Heart left ventricle (tissue), 16 donors: Measurements from ENCODE around the gene MFSD8. TPM values are rescaled to one million over a fixed set of nuclear protein-coding genes. Genes with fewer than 3 reads are reported as not detected.

Experiments used
- ATAC-seq, 4 donors: fragments of 200-7000 bp; cut with Tn5 transposase; one replicate each; pipeline ENCODE4 v1.9.1; 2020 to 2022; ENCODE audit warnings: moderate library complexity in 4 of 4, mild to moderate bottlenecking in 3 of 4, moderate number of reproducible peaks in 1 of 4
- DNase-seq, 5 donors: peaks; one replicate each; pipeline ENCODE4 v3.0.0-alpha.2; 2020
- H3K27ac ChIP-seq, 12 donors: fragments of 200-600 bp; sonication (generic) in 4 of 12; one replicate each; pipeline versions ENCODE4 v1.5.0 to v1.8.0; 2016 to 2022; ENCODE audit warnings: mild to moderate bottlenecking in 2 of 12
- H3K27me3 ChIP-seq, 9 donors: fragments of 200-600 bp; sonication (generic) in 2 of 9; one replicate each; pipeline versions ENCODE4 v1.5.1 to v1.8.0; 2016 to 2022; ENCODE audit warnings: mild to moderate bottlenecking in 3 of 9
- H3K36me3 ChIP-seq, 9 donors: fragments of 200-600 bp; sonication (generic) in 2 of 9; one replicate each; pipeline versions ENCODE4 v1.5.0 to v1.8.0; 2018 to 2022; ENCODE audit warnings: mild to moderate bottlenecking in 2 of 9
- H3K4me1 ChIP-seq, 12 donors: fragments of 200-600 bp; sonication (generic) in 4 of 12; one replicate each; pipeline versions ENCODE4 v1.5.0 to v1.8.0; 2016 to 2022; ENCODE audit warnings: mild to moderate bottlenecking in 3 of 12
- H3K4me3 ChIP-seq, 12 donors: fragments of 200-600 bp; sonication (generic) in 4 of 12; one replicate each; pipeline versions ENCODE4 v1.5.0 to v1.8.0; 2017 to 2022; ENCODE audit warnings: mild to moderate bottlenecking in 9 of 12, moderate library complexity in 4 of 12
- H3K9me3 ChIP-seq, 12 donors: fragments of 200-600 bp; sonication (generic) in 4 of 12; one replicate each; pipeline versions ENCODE4 v1.5.0 to v1.8.0; 2016 to 2022; ENCODE audit warnings: mild to moderate bottlenecking in 1 of 12
- POLR2A ChIP-seq, 2 donors: fragments of 450-650 bp; IDR thresholded peaks; one replicate each; pipeline ENCODE4 v1.6.1; 2017; ENCODE audit warnings: antibody characterized with exemption in 2 of 2, mild to moderate bottlenecking in 2 of 2, moderate library complexity in 2 of 2
- WGBS, 4 donors: extraction: QIAGEN DNeasy Blood & Tissue Kit in 2 of 4; methylation state at CpG; one replicate each; pipeline versions ENCODE4 v1.1.5 to v1.1.7; 2013 to 2018; 5-methylcytosine and 5-hydroxymethylcytosine counted together
- intact Hi-C, 10 donors: fragments of 100-400 bp; cut with DNase I; formaldehyde crosslinking; loops; one replicate each; pipeline versions ENCODE4 v1.11.1 to v1.14.2; 2022
- polyA plus RNA-seq, 2 donors: library from polyadenylated mRNA; stranded (reverse); fragments of 200-250 nt; gene quantifications; one replicate each; pipeline ENCODE4 v1.2.3, GENCODE V29; 2013
- total RNA-seq, 9 donors: library from RNA; depleted of rRNA in 2 of 9; stranded (reverse); fragments of >200 nt in 2 of 9; fragmentation: NEBNext Ultra II Directional in 3 of 9; extraction: Animal tissue kit (Norgen Biotek cat#: 25700) in 3 of 9; gene quantifications; one replicate each; pipeline versions ENCODE4 v1.1.0 to v1.2.4, GENCODE V29; 2016 to 2023
- TF ChIP-seq, protein P1 (sequence below), 12 donors: fragments of 200-600 bp; sonication (generic) in 4 of 12; IDR thresholded peaks; one replicate each; pipeline versions ENCODE4 v1.5.0 to v1.8.0; 2018 to 2022; ENCODE audit warnings: antibody characterized with exemption in 12 of 12, mild to moderate bottlenecking in 5 of 12
- donor health status: ischemic (EF 13 %, LVEDD 7.1; RV severe dilation, severe dysfunction).
- donor health status: healthy with polysubstance abuse.
- donor health status: DM: no; HTN: yes; CAD: no.
- donor health status: DM: no; HTN: no; CAD: no.
- donor health status: ischemic (EF 25% LVEDD 6.9; RV normal size, moderate dysfunction).
- donor health status: ischemic (EF 25% LVEDD 5.7; RV mildly dilated, moderate dysfunction).
- donor health status: healthy.
- donor health status: DM: yes; HTN: yes; CAD: no.
- donor health status: ischemic (EF 35%, LVEDD 5.7; RV mildly dilated, moderate dysfunction).
- donor health status: nonischemic (EF 11% LVEDD 7.7; RV severe dilation, severe dysfunction).
- donor health status: DM: yes; HTN: yes; CAD: no.
- donor health status: PGD.
- donor health status: ischemic (EF 29% LVEDD 5.4; RV normal size, mild dysfunction).
- donor health status: nonischemic (EF 23%, LVEDD 6.1; RV moderate dilation, normal function).

Gene MFSD8
- total and polyA plus RNA-seq, 11 donors = 4.1 to 17.4 (median 9.7) TPM

DNA sequence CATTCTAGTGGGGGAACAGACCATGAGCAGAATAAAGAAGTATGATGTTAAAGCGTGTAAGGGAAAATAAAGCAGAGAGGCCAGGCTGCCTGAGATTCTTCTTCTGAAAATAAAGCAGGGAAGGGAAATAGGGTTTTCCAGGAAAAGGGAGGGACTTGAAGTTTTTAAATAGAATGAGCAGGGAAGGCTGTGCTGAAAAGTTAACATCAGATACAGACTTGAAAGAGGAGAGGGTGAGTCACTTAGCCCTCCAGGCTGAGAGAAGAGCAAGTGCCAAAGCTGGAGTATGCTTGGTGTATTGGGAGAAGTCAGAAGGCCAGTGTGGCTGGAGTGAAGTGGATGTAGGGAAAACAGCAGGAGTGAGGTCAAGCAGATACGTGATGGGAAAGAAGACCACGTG is 94.3 kb downstream of the MFSD8 start:
- Histone ChIP-seq H3K4me3 (peak overlapping the region in 1 of 12 donors; percentile 2), H3K4me1 (peaks cover 8 to 19% (median 15%) of the 10 kb centered on the region in 12 donors), H3K27me3 (no peaks in the 10 kb centered on the region), H3K9me3 (no peaks in the 10 kb centered on the region), H3K36me3 (no peaks in the 10 kb centered on the region), H3K27ac (peak overlapping the region in 10 of 12 donors; percentile 3 to 61 (median 34))
- WGBS, 4 donors = 12 to 28% (median 23%) methylated on average over 3 of the region's 3 CpGs
- intact Hi-C loops = loop anchor here in 2 of 10 donors (5.0 to 10.0 kb wide), 2 partner anchors 86 to 97 kb away; partner anchors contain the start of genes ABHD18 (in 1 of the 2), HSPA4L (in 1 of the 2) and MFSD8 (in 1 of the 2)
- ATAC-seq (peak; percentile 55 to 97 (median 92)), DNase-seq (peak in 2 of 5 donors; percentile 46 to 48)
- TF ChIP-seq, protein P1, sequence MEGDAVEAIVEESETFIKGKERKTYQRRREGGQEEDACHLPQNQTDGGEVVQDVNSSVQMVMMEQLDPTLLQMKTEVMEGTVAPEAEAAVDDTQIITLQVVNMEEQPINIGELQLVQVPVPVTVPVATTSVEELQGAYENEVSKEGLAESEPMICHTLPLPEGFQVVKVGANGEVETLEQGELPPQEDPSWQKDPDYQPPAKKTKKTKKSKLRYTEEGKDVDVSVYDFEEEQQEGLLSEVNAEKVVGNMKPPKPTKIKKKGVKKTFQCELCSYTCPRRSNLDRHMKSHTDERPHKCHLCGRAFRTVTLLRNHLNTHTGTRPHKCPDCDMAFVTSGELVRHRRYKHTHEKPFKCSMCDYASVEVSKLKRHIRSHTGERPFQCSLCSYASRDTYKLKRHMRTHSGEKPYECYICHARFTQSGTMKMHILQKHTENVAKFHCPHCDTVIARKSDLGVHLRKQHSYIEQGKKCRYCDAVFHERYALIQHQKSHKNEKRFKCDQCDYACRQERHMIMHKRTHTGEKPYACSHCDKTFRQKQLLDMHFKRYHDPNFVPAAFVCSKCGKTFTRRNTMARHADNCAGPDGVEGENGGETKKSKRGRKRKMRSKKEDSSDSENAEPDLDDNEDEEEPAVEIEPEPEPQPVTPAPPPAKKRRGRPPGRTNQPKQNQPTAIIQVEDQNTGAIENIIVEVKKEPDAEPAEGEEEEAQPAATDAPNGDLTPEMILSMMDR (IDR thresholded peaks at IDR 0.05) = no peak
- TF ChIP-seq POLR2A (IDR thresholded peaks at IDR 0.05) = no peak

DNA sequence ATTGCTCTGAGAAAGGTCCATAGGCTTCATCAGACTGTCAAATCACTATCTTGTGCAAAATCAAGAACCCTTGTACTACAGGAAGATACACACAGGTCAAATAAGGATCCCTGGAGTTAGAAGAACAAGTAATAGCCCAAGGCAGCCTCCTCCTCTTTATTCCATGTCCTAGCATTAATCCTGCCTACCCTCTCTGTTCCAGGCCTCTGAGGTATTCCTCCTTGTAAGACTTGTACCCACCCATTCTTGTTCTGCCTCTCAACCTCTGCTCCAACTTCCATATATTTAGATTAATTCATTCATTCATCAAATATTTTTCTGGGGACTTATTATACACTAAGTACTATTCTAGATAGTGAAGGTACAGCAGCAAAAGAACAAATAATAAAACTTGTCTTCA is 94.7 kb downstream of the MFSD8 start:
- intact Hi-C loops = loop anchor here in 2 of 10 donors (5.0 to 10.0 kb wide), 2 partner anchors 85 to 97 kb away; partner anchors contain the start of genes ABHD18 (in 1 of the 2), HSPA4L (in 1 of the 2) and MFSD8 (in 1 of the 2)
- no peak for ATAC-seq
- no peak for DNase-seq
- H3K27ac ChIP-seq = peak overlapping the region in 8 of 12 donors; percentile 9 to 61 (median 38)
- no peaks in the 10 kb centered on the region for H3K27me3 ChIP-seq
- H3K4me1 ChIP-seq = peaks cover 8 to 19% (median 15%) of the 10 kb centered on the region in 12 donors
- H3K36me3 ChIP-seq = no peaks in the 10 kb centered on the region
- H3K9me3 ChIP-seq = no peaks in the 10 kb centered on the region
- TF ChIP-seq, protein P1 (IDR thresholded peaks at IDR 0.05) = no peak
- no peak for TF ChIP-seq POLR2A (IDR thresholded peaks at IDR 0.05)
- no peak overlapping the region for H3K4me3 ChIP-seq

DNA sequence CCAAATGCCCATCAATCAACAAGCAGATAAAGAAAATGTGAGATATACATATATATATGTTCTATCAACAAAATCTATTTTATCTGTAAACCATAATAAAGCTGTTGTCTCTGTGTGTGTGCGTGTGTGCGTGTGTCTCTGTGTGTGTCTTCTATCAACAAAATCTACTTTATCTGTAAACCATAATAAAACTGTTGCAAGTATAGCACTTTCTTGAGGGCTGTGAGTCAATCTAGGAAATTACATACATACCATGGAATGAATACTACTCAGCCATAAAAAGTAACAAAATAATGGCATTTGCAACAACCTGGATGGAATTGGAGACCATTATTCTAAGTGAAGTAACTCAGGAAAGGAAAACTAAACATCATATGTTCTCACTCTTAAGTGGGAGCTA is 96.8 kb downstream of the MFSD8 start:
- 95 to 96% (median 96%) methylated on average over 2 of the region's 2 CpGs for WGBS, 4 donors
- no peak for TF ChIP-seq POLR2A (IDR thresholded peaks at IDR 0.05)
- TF ChIP-seq, protein P1 (IDR thresholded peaks at IDR 0.05) = no peak
- Histone ChIP-seq H3K36me3 (no peaks in the 10 kb centered on the region), H3K9me3 (no peaks in the 10 kb centered on the region), H3K4me3 (no peak overlapping the region), H3K27me3 (no peaks in the 10 kb centered on the region), H3K4me1 (peaks cover 8 to 19% (median 15%) of the 10 kb centered on the region in 12 donors), H3K27ac (no peak overlapping the region)
- intact Hi-C loops = no loop called here
- ATAC-seq (no peak), DNase-seq (no peak)

Other genes with a start within 250 kb of the MFSD8 start
- gene SLC25A31, start 234.8 kb downstream of the MFSD8 start, total RNA-seq = not detected
- not detected for gene SLC25A31, start 234.8 kb downstream of the MFSD8 start, polyA plus RNA-seq
- 10 to 100 TPM in 6 of 9 donors, 1 to 10 TPM in 3; 6.4 to 22.9 (median 13.0) TPM for gene HSPA4L, start 182.9 kb downstream of the MFSD8 start, total RNA-seq
- gene HSPA4L, start 182.9 kb downstream of the MFSD8 start, polyA plus RNA-seq = 1 to 10 TPM; 1.3 to 5.7 TPM
- 1 to 10 TPM in 5 of 9 donors, under 1 TPM in 4; 0.25 to 4.0 (median 1.1) TPM for gene PLK4, start 84.3 kb downstream of the MFSD8 start, total RNA-seq
- under 1 TPM; 0.19 to 0.25 TPM for gene PLK4, start 84.3 kb downstream of the MFSD8 start, polyA plus RNA-seq
- 10 to 100 TPM in 7 of 9 donors, 1 to 10 TPM in 2; 6.3 to 56.3 (median 21.0) TPM for gene ABHD18, start 233 bp upstream of the MFSD8 start, total RNA-seq
- gene ABHD18, start 233 bp upstream of the MFSD8 start, polyA plus RNA-seq = 10 to 100 TPM in 1 of 2 donors, 1 to 10 TPM in 1; 3.8 to 10.3 TPM
- 10 to 100 TPM; 14.8 to 22.5 (median 18.0) TPM for gene LARP1B, start 96.1 kb upstream of the MFSD8 start, total RNA-seq
- gene LARP1B, start 96.1 kb upstream of the MFSD8 start, polyA plus RNA-seq = 10 to 100 TPM; 12.8 to 31.3 TPM